Esophagus muscularis mucosa (tissue), 4 donors: Measurements from ENCODE around the gene ITGA7.

Experiments
- CTCF ChIP-seq, 3 experiments: fragments of 200-600 bp in 2 of 3; fragments of 450-650 bp in 1 of 3; sonication (generic) in 2 of 3; IDR thresholded peaks; one replicate each; pipeline ENCODE4 v1.5.1; 2017 to 2019; ENCODE audit warnings: antibody characterized with exemption in 3 of 3, mild to moderate bottlenecking in 2 of 3, moderate library complexity in 1 of 3
- EP300 ChIP-seq: sonication (generic); formaldehyde crosslinking; IDR thresholded peaks from one replicate; pipeline ENCODE4 v1.6.1; 2017; ENCODE audit warnings: antibody characterized with exemption
- POLR2A ChIP-seq: fragments of 450-650 bp; IDR thresholded peaks from one replicate; pipeline ENCODE4 v1.6.1; 2017; ENCODE audit warnings: antibody characterized with exemption, moderate library complexity, mild to moderate bottlenecking, low read depth
- POLR2AphosphoS5 ChIP-seq, 2 donors: sonication (generic); formaldehyde crosslinking; IDR thresholded peaks; one replicate each; pipeline ENCODE4 v1.6.1; 2017; ENCODE audit warnings: antibody characterized with exemption in 2 of 2

DNA sequence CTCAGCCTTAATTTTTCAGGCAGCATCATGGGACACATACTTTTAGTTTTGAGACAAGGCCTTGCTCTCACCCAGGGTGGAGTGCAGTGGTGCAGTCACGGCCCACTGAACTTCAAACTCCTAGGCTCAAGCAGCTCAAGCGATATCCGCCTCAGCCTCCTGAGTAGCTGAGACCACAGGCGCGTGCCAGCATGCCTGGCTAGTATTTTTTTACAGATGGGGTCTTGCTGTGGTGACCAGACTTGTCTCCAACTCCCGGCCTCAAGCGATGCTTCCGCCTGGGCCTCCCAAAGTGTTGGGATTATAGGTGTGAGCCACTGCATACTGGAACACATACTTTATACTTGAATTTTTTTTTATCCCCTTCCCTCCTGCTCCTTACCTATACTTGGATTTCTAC is 15.2 kb upstream of the ITGA7 start:
- TF ChIP-seq POLR2A, result no peak
- TF ChIP-seq CTCF (IDR thresholded peaks at IDR 0.05), result no peak
- TF ChIP-seq EP300, result no peak
- peak in 1 of 2 donors; percentile 25 for TF ChIP-seq POLR2AphosphoS5 (IDR thresholded peaks at IDR 0.05)
